NCI-H2196 (cell line): ENCODE data around the gene MAD1L1.
"Not testable (repeated sequence)": the region's sequence is repeated elsewhere in the genome, so short reads cannot be mapped to it uniquely, and the experiment has no call there.

Source experiments
- DNase-seq: peaks from one replicate; lab custom pipeline; 2025; ENCODE audit not compliant: unreplicated experiment; lab: John Stamatoyannopoulos, UW

MAD1L1 gene

DNA sequence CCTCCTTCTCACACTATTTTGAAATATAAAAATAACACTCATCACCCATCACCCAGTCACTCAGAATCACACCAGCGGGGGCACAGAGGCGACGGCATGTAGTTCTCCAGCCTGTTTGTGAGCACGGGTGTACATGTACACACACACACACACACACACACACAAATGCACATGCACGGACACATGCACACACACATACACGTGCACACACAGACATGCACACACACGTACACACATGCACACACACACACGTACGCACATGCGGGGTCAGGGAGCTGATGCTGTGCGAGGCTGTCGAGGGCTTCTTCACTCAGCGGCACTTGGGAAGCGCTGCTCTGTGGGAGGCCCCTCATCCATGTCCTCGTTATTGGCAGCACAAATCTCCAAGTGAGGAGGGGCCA, 383.8 kb downstream of the MAD1L1 start:
- DNase-seq: no peak

DNA sequence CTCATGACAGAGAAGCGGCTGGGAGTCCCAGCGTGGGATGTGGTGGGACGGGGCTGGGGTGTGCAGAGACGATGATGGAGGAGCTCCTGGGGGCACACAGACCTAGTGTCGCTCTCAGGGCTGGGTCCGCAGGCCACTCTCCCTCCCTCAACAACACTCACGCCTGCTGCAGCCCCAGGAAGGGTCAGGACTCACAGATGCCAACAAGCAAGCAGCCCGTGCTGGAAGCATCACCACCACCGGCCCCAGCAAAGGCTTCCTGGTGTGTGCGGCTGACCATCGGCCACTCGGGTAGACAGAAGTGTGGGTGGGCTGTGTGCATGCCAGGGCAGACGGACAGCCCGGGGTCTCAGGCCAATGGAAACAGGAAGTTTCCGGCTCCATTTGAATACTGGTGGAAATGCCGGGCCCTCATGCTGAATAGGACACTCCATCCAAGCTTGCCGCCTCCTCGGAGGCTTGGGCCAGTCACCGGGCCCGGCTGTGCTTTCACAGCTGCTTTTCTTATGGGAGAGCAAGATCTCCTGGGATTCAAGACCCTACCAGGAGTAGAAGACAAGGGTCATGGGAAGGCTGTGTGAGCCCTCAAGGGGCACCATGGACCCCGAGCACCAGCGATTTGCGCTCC, 384.6 kb downstream of the MAD1L1 start:
- DNase-seq: no peak

DNA sequence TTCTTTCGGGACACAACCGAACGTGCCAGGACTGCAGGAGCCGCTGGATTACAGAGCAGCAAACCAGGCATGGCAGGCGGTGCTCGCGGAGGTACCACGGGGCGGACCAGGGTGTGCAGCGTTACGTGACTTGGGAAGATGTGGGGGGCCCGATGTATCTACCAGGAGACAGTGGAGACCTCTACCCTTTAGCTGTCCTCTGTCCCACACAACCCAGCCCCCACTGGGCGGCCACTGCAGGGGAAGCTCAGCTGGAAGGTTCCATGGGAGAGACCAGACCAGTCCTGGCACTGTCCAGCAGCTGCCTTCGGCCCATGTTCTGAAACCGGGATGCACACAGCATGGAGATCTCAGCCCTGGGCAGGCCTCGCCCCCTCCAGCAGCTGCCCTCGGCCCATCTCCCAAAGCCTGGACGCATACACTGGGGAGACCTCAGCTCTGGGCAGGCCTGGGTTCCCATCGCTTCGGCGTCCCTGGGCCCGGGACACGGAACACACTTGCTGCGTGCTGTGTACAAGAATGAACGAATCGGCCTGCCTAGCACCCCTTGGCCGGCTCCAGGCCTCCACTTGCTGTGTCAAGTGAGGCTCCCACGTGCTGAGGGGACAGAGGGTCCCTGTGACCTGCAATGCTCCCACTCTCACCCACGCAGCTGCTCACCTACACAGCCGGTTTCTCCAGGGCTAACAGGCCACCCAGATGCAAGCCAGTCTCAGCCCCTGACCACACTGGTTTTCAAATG, 385.3 kb downstream of the MAD1L1 start:
- no peak for DNase-seq

DNA sequence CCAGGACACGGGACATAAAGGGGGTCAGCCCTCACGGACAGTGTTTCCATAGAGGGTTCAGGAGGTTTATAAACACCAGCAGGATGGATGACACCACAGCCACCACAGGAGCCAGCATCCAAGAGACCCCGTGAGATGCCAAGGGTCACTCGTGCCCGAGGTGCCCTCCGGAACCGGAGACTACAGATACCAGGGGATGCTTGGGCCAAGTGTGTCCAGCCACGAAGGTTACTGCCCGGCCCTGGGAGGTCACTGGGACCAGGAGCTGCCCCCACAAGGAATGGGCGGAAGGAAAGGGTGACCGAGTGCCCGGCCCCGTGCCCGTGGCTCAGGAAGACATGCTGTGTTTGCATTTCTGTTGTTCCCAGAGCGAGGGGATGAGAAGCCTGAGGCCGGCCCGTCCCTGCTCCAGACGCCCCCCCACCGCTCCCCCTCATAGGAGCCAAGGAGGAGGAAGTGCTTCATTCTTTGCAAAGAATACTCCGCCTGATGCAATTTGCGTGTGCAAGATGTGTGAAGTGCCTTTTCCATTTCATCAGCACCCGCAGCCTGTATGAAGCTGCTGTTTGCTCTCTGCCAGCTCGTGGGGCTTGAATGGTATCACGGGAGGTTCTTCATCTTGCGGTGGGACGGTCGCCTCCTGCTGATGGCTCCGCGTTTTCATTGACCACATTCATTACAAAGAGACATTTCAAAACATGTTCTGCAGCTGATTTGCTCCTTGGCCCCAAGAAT, 386.2 kb downstream of the MAD1L1 start:
- no peak for DNase-seq

DNA sequence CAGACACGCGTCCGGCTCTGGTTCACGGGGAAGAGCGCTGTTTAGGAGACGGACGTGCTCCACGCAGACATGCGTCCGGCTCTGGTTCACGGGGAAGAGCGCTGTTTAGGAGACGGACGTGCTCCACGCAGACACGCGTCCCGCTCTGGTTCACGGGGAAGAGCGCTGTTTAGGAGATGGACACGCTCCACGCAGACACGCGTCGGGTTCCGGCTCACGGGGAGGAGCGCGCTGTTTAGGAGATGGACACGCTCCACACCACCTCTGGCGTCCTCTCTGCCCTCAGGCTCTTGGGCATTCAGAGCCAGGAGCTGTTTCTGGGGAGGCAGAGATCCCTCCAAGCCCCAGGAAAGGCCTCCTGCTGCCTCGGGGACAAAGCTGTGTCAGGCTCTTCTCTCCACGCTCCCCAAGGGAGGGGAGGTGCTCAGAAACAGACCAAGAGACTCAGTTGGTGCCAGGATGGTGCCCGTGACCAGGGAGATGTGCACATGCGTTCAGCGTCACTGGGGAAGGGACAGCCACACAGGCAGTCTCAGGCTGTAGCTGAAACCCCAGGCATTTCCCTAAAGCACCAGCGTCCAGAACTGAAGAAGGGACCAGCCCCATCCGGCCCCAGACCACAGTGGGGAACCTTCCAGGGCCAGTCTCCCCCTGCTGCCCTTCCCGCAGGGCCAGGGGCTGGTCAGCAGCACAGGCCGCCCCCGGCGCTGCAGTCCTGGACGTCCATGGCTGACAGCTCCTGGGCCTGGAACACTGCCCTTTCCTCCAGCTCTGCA, 387.0 kb downstream of the MAD1L1 start:
- no peak for DNase-seq

DNA sequence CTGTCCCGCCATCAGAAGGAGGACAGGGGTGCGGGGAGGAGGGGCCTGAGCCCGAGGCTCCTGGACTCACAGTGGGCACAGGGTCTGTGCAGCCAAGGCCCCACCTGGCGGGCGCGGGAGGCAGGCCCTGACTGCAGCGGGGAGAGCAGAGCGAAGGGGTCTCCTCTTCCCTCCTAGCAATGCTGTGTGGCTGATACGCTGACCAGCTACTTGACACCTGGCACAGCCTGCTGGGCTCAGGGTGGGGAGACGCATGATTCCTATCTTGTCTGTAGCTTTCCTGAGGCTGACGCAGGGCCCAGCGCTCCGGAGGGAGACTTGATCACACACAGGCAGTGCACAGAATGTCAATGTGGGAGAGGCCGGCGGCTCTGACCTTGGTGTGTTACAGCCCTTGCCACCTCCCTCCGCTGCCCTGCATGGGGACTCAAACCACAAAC, 387.8 kb downstream of the MAD1L1 start:
- DNase-seq: no peak

DNA sequence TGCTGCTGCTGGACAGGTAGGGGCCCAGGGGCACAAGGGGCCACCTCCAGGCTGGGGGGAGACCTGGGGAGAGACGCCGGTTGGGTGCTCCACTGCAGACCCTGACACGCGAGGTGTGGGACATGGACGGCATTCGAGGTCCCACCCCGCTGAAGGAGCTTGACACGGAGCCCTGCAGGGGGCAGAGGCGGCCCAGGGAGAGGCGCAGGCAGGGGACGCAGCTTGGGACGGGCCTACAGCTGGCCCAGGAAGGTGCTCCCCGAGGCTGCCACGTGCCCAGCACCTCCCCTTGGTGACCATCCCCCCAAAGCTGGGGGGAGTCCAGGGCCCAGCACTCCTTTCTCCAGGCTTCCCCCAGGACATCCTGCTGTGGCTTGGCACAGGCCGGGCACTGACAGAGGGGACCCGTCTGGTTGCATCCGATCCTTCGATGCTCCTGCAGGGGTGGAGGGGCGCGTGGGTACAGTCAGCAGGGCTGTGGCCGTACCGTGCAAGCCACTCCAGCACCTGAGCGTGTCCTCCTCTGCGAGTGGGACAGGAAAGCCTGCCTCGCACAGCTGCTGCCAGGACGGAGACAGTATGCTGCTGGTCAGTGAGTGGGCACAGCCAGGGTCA, 388.3 kb downstream of the MAD1L1 start:
- DNase-seq: no peak

DNA sequence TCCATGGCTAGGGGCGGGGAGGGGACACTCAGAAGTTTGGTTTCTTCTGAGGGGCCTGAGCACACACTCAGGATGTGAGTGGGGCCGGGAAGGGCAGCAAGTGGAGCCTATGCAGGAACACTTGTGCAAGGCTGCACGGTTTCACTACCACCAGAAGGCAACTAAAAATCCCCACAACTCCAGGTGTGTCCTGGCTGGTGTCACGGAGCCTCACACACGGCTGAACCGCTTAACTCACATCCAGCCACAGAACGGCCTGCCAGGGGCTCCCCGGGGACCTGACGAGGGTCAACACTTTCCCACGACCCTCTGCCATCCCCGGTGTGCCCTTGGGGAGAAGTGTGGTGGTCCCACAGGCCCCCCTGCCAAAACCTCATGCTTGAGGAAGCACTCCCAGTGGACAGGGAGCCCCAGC, 388.8 kb downstream of the MAD1L1 start:
- DNase-seq: no peak

DNA sequence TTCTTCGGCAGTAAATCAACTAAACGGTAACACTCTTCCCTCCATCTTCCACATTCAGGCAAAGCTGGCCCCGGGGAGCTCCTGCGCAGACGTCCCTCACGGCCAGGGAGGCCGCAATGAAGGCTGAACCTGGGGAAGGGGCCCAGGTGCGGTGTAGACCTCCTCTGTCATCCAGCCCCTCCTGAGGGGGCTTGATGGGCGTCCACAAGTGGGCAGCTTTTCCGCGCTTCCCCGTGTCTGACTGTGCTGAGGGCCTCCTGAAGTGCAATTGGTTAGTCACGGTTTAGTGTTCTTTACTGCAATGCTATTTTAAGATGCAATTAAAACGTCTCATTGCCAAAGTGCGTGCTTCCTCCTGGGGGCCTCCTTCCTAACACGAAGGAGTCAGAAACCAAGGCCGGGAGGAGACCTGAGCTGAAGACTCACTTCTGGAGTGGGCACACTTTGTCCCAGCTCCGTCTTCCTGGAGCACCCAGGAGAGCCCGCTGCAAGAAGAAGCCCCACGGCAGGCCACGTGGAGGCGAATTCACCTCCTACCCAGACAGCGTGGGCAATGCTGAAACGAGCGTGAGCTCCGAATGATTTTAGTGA, 389.4 kb downstream of the MAD1L1 start:
- no peak for DNase-seq

DNA sequence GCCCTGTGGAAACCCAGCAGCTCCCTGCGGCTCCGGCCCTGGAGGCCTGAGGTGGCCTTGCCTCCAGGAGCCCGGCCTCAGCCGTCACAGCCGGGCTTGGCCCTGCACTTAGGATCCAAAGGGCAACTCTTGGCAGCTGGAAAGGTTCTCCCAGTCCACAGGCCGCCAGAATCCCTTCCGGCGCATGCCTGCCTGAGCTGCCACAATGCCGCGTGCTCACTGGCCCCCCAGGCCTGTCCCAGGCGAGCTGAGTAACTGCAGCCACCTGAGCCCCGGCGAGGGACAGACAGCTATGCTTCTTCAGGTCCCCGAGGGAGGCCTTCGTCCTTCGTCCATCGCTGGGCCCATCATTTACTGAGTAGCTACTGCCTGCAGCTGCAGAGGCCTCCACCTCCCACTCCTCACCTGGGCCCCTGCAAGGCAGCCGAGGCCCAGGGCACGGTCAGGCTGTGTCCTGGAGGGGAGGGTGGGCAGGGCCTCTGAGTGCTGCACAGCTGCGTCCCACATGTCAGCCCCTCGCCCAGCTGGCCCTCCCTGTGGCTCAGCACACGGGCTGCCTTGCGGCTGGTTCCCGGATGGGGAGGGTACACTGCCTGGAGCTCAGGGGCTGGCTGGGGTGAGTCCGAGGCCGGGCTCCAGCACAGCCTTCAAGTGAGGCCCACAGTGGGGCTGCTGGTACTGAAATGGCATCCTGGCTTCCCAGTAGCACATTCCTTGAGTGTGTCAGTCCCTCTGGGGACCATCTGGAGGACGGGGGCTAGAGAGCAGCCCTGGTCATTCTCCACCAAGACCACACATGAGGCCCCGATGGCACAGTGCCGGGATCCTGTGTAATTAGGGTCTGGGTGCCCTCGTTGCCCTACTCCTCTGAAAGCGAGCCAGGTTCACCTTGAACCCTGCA, 390.2 kb downstream of the MAD1L1 start:
- DNase-seq: no peak

DNA sequence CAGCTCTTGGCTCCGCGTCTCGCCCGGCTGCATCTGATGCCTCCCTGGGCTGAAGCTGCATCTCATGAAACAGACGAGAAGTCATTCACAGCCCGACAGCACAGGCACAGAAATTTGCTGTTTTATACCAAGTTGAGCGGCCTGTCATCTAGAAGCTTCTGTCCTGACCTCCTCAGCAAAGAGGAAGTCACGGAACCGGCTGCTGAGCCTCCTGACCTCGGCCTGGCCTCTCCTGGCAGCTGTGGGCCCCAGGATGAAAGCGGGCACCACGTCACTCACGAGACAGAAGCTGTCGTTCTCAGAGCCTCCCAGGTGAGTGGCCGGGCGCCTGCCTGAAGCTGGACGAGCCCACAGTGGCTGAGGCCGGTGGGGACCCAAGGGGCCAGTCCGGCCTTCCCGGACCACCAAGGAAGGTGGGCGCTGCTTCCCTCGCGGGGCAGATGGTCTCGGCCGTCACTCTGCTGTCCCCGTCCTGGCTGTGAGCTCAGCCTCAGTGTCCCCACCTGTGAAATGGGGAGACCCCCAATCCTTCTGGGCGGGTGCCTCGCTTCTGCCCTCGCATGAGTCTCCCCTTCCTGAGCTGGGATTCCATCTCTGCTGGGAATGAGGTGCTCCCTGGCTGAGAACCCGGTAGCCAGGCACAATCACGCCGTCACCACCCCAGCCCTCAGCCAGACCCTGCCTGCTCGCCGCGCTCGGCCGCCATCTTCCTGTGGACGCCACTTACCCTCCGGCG, 391.3 kb downstream of the MAD1L1 start:
- DNase-seq: not testable (repeated sequence)

DNA sequence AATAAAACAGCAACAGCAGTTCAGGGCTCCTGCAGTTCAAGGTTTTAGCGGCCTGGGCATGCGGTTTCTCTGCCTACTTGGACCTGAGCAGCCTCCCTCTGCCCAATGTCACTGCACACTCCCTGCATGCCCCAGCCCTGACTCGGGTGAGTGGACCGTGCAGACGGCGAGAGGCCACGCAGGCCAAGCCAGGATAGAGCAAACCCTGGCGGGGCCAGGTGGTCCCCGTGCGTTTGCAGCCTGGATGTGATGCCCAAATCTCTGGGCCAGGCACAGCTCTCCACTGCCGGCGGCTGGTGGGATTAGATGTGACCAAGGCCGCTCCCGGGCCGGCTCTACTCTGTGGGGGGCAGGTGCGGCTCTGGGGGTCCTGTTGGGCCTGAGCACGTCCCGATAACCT, 392.0 kb downstream of the MAD1L1 start:
- not testable (repeated sequence) for DNase-seq

DNA sequence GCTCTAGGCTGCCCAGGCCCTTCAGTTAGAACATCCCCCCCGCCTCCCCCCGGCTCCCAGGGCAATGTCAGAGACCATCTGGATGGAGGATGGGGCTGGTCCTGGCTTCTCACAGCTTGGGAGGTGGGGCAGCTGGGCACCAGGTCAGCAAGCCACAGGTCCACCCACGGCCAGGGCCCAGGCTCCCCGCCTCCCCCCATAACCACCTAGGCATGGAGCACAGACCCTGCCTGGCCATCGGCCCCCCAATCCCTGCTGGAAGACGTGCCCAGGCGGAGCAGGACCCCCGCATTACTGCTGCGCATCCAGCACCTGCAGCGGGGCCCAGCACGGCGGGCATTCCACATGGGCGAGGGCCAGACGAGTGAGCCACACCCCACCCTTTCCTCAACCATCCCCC, 393.0 kb downstream of the MAD1L1 start:
- DNase-seq: no peak

DNA sequence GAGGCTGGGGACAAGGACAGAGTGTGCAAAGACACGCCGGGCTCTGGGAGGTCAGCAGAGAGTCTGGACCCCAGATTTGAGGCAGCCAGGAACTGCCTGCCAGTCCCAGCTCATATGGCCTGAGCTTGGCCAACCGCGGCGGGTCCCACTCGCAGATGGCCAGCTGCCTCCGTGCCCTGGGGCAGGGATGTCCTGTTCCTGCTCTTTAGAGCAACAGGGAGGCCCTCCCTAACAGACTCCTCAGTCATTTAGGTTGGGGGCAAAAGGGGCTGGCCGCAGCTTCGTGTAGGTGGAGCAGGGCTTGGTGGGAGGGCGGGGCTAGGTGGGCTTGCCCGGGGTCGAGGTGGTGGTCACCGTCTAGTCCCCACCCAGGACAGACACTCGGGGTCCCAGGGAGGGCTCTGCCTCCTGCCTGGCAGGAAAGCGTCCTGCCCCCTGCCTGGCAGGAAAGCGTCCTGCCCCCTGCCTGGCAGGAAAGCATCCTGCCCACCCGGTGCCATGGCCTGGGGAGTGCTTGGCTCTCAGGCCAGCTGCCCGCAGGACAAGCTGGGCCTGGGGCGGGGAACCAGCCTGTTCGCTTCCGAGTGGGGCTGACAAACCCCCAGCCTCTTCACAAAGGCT, 393.7 kb downstream of the MAD1L1 start:
- DNase-seq: not testable (repeated sequence)

DNA sequence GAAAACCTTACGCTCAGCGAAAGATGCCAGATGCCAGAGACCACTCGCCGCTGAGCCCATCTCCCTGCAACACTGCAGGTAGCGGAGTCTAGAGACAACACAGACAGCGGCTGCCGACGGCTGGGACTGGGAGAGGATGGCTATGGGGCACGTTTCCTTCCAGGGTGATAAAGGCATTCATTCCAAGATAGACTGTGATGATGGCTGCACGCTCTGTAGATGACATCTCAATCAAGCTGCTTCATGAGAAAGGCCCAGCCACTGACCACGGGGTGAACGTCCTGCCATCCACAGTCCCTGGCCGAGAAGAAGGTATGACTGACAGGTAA, 394.2 kb downstream of the MAD1L1 start:
- DNase-seq: not testable (repeated sequence)

DNA sequence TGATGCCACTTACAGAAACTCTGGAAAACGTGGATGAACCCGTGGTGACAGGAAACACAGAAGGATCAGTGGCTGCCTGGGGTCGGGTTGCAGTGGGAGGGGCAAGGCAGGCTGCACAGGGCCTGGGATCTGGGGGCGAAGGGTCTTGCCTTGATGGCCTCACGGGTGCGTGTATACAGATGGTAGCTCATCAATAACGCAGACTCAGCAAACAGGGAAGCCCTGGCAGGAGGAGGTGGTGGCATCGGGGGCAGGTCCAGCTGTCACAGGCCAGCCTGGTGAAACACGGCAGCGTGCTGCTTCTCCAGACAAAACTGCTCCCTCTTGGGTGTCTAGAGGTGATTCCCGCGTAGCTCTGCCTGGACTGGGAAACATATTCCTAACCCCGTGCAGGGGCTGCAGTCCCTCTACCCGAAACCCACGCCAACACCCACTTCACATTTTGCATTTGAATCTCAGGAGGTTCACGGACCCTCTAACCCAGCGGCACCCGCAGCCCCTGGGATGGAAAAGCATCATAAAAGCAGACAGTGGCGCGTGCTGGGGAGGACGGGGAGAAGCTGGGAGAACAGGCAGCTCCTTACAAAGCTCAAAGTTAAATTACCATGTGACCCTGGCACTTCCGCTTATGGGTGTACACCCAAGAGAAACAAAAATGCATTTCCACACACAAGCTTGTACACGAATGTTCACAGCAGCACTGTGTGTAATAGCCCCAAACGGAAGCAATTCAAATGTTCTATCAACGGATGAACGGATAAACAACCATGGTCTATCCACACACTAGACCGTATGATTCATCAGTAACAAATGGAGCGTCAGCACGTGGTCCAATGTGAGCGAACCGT, 394.8 kb downstream of the MAD1L1 start:
- not testable (repeated sequence) for DNase-seq

DNA sequence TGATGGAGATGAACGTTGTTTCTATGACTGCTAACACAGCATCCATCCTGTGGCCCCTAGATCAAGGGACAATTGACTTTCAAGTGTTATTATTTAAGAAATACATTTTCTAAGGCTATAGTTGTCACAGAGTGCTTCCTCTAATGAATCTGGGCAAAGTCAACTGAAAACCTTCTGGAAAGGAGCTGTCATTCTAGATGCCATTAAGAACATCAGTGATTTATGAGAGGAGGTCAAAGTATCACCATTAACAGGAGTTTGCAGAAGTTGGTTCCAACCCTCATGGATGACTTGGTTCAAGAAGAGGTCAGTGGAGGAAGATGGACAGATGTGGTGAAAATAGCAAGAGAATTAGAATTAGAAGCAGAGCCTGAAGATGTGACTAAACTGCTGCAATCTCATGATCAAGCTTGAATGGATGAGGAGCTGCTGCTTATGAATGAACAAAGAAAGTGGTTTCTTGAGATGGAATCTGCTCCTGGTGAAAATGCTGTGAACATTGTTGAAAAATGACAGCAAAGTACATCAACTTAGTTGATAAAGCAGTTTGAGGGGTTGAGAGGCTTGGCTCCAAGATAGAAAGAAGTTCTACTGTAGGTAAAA, 400.7 kb downstream of the MAD1L1 start:
- DNase-seq: not testable (repeated sequence)
